SJSA1 (cell line): ENCODE results near the gene TRMT112. TPM values are rescaled to one million over a fixed set of nuclear protein-coding genes. Genes with fewer than 3 reads are reported as not detected.

Experiments
- DNase-seq, 2 experiments: peaks; one replicate each; pipeline ENCODE4 v3.0.0-alpha.2; 2015 to 2020; ENCODE audit warnings: low spot score in 2 of 2, low read depth in 1 of 2
- H3K27ac ChIP-seq: fragments of 250-450 bp; sonication (Bioruptor Pico); 2 replicates; pipeline ENCODE4 v1.5.1; 2020; ENCODE audit warnings: mild to moderate bottlenecking, moderate library complexity
- H3K27me3 ChIP-seq: fragments of 250-450 bp; sonication (Bioruptor Pico); replicated peaks from 2 replicates; pipeline ENCODE4 v1.5.1; 2020; ENCODE audit warnings: mild to moderate bottlenecking, moderate library complexity
- H3K36me3 ChIP-seq: fragments of 250-450 bp; sonication (Bioruptor Pico); 2 replicates; pipeline ENCODE4 v1.5.1; 2020; ENCODE audit warnings: mild to moderate bottlenecking
- H3K4me1 ChIP-seq: fragments of 250-450 bp; sonication (Bioruptor Pico); replicated peaks from 2 replicates; pipeline ENCODE4 v1.6.1; 2021; ENCODE audit warnings: mild to moderate bottlenecking
- H3K4me3 ChIP-seq: fragments of 250-450 bp; sonication (Bioruptor Pico); 2 replicates; pipeline ENCODE4 v1.5.1; 2020; ENCODE audit warnings: mild to moderate bottlenecking
- H3K9me3 ChIP-seq: fragments of 250-450 bp; sonication (Bioruptor Pico); replicated peaks from 2 replicates; pipeline ENCODE4 v1.5.1; 2020; ENCODE audit warnings: mild to moderate bottlenecking
- total RNA-seq: library from RNA; depleted of rRNA; stranded (reverse); fragments of >200 nt; shearing (Covaris generic); gene quantifications from 2 replicates; pipeline ENCODE4 v1.2.3, GENCODE V29; 2014

Gene TRMT112
- total RNA-seq, 1 experiment from 2014 or later = 506 TPM

DNA sequence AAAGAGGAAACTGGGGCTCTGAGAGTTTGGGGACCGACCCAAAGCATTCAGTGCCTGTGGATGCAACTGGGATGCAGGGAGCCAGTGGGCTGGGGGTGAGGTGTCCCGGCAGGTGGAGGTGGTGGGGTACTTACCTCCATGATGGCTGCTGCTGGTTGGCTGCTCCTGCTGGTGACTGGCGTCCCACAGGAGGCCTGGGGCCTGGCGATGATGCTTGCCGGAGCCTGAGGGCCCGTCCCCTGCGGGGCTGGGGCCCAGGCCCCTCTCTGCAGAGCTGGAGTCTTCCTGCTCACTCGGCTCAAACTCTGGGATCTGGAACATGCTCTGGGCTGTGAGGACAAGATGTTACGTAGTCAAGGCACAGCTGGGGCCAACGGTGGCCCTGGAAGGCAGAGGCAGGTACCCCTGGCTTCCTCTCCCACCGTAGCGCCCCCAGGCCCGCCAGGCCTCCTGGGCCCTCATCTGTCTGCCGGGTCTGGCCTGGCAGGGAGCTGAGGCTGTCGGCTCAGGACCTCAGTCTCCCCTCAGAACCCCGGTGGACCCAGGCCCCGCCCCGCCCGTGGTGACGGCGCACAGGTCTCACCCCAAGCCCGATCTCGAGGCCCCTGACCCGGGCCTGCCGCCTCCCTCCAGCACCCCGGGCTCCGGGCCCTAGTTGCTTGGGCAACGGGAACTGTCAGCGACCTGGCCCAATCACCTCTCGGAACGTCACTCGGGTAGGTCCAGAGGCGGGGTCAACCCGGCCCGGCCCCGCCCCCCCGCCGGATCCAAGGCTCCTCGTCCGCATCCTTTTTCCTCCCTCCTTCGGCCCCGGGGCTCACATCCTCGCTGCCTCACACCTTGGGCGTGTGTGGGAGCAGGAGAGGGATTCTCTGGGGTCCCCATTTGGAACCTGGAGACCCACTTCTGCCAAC lies 33.1 kb downstream of the TRMT112 start, which contains the start of gene BAD:
Gene BAD, minus strand, starts transcription at position 618 of the 914 bp plus-strand sequence. Its CDS starts 297 bp downstream, at position 321.
- Histone ChIP-seq H3K9me3 (no peaks in the 10 kb centered on the region), H3K27me3 (no peaks in the 10 kb centered on the region), H3K36me3 (peaks cover 25% of the 10 kb centered on the region), H3K27ac (peak within 1 kb of the TSS; percentile 77), H3K4me1 (peaks cover 20% of the 10 kb centered on the region), H3K4me3 (peak within 1 kb of the TSS; percentile 95)
- DNase-seq = peak; percentile 97

DNA sequence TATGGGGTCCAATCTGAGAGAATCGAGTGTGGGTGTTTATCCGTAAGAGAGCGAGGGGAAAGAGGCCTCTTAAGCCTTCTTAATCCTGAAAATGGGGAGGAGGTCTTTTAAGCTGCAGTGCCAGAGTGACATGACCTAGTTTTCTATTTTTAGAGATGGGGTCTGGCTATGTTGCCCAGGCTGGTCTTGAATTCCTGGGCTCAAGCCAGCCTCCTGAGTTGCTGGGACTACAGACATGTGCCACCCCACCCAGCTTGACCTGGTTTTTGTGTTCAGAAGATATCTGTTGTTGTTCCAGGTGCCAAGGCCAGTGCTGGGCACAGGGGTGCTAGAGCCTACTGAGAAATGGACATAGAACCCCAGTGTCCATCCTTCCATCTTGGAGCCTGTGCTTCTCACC lies 34.3 kb downstream of the TRMT112 start:
- Histone ChIP-seq H3K9me3 (no peaks in the 10 kb centered on the region), H3K4me3 (no peak overlapping the region), H3K27me3 (no peaks in the 10 kb centered on the region), H3K36me3 (peaks cover 34% of the 10 kb centered on the region), H3K4me1 (peaks cover 20% of the 10 kb centered on the region), H3K27ac (no peak overlapping the region)
- DNase-seq = no peak

DNA sequence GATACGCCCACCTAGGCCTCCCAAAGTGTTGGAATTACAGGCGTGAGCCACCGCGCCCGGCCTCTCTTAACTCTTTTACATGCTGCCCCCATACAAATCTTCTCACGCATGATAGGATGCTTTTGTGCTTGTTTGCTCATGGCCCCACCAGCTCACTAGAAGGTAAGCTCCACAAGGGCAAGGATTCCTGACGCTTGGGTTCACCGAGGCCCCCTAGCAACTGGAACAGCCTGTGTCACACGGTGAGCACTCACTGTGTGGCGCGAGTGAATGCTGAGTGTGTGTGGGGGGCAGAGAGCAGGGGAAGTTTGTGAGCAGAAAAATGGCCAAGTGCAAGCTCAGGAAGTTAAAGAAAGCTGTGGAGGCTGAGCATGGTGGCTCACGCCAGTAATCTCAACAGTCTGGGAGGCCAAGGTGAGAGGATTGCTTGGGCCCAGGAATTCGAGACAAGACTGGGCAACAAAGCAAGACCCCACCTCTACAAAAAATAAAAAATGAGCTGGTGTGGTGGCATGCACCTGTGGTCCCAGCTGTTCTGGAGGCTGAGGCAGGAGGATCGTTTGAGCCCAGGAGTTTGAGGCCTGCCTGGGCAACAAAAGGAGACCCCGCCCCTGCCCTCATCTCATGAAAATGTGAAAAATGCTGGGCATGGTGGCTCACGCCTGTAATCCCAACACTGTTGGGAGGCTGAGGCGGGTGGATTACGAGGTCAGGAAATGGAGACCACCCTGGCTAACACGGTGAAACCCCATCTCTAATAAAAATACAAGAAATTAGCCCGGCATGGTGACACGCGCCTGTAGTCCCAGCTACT lies 35.2 kb downstream of the TRMT112 start:
- H3K27ac ChIP-seq = no peak overlapping the region
- H3K4me3 ChIP-seq = no peak overlapping the region
- H3K9me3 ChIP-seq = no peaks in the 10 kb centered on the region
- no peak for DNase-seq
- H3K4me1 ChIP-seq = peaks cover 20% of the 10 kb centered on the region
- H3K36me3 ChIP-seq = peaks cover 43% of the 10 kb centered on the region
- H3K27me3 ChIP-seq = no peaks in the 10 kb centered on the region

DNA sequence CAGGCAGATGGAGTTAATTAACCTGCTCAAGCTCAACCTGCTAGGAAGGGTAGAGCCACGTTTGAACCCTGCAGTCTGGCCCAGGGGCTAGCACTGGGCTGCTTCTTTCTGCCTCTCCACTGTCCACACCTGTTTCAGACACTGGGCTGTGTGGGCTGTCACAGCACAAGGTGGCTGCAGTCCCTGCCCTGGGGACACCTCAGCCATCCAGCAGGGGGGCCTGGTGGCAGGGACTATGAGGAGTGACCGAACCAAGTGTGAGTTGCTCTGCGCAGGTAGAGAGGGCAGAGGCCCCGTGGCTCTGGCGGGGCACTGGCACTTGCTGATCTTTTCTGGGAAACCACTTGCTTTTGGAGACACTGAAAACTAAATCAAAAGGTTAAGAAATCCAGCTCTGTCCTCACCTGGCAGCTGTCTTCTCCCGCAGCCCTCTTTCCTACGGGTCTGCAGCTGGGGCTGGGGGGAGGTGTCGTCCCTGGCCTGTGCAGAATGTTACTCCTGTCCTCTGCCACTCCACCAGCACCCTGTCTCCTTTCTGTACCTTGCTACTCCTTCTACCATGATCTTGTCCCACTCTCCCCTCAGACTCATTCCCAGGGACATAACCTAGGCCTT lies 38.7 kb downstream of the TRMT112 start:
- Histone ChIP-seq H3K9me3 (no peaks in the 10 kb centered on the region), H3K27me3 (no peaks in the 10 kb centered on the region), H3K4me1 (peaks cover 5% of the 10 kb centered on the region), H3K36me3 (peaks cover 57% of the 10 kb centered on the region), H3K4me3 (no peak overlapping the region), H3K27ac (no peak overlapping the region)
- no peak for DNase-seq

DNA sequence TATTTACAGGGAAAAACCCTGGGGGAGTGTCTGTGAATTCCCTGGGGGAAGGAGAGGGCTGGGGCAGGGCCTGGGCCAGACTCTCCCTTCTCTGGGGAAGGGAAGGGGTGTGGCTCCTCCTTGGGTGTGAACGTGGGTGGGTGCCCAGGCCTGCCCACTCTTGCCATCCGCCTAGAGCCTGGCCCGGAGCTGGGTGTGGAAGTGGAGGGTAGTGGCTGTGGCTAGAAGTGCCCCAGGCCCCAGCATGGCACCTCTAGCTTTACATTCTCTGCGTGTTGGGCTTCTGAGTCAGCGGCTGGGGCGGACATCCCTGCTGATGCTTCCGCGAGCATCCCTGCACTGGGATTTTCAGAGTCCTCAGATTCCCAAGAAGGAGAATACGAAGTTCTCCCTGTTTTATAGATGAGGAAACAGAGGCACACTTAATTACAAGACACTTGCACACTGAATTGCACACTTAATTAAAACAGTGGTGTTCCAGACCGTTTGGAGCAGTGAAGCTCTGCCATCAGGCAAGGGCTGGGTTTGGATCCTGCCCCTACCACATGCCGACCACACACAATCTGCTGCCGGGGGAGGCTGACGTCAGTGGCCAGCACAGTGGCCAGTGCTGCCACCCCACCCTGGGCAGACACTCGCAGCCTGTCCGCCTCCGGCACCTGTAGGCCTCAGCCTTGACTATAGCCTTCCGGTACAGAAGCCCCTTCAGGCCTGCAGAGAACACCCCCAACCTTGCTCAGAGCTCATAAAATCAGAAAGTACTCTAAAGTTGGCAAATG lies 40.5 kb downstream of the TRMT112 start:
- DNase-seq = no peak
- H3K27ac ChIP-seq = no peak overlapping the region
- H3K4me3 ChIP-seq = no peak overlapping the region

DNA sequence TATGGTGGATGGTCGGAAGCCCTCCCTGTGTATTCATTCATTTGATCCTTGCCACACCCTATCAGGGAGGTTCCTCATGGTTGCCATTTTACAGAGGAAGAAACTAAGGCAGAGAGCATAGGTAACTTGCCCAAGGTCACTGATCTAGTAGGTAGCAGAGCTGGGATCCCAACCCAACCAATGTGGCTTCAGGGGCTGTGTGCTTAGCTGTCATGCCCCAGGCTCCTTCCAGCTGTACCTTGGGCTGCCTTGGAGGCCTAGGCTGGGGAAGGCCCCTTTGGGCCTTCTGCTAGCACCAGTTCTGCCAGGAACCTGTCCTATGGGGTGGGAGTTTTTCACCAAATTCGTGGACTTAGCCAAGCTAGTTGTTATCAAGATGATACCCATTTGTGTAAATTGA lies 41.5 kb downstream of the TRMT112 start:
- no peaks in the 10 kb centered on the region for H3K9me3 ChIP-seq
- no peak overlapping the region for H3K4me3 ChIP-seq
- peaks cover 7% of the 10 kb centered on the region for H3K4me1 ChIP-seq
- no peak for DNase-seq
- H3K27me3 ChIP-seq = no peaks in the 10 kb centered on the region
- H3K36me3 ChIP-seq = peaks cover 46% of the 10 kb centered on the region
- H3K27ac ChIP-seq = no peak overlapping the region

More for the DNA sequence above, 40.5 kb downstream of the TRMT112 start:
- peaks cover 47% of the 10 kb centered on the region for H3K36me3 ChIP-seq
- no peaks in the 10 kb centered on the region for H3K9me3 ChIP-seq
- peaks cover 2% of the 10 kb centered on the region for H3K4me1 ChIP-seq
- H3K27me3 ChIP-seq = no peaks in the 10 kb centered on the region

DNA sequence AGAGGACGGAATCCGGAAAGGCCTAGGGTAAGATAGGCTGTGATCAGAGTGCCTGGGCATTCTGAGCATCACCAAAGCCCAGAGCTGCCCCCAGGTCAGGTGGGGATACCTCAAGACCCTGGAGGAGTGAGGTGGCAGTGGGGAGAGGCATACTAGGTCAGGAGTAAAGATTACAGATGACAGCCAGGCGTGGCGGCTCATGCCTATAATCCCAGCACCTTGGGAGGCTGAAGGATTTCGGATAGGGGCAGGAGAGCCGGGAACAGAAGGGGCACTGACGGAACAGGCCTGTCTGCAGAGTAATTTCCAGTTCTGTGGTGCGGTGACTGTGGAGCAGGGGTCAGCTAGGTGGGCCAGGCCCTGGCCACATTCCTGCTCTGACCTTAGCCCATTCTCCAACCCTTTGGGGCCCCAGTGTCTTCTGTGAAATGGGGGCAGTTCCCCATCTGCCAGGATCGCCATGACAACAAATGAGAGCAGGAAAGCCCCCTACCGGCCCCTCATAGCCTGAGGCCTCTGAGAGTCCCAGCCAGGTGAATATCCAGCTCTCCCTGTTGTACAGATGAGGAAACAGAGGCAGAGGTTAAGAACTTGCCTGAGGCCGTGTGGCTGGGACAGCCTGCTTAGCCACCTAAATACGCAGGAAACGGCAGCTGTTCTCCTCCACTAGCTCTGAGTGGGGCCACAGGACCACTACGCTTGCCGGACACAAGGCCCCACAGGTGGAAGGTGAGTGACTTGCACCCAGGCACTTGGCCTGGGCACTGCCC lies 42.1 kb downstream of the TRMT112 start:
- peaks cover 50% of the 10 kb centered on the region for H3K36me3 ChIP-seq
- peaks cover 11% of the 10 kb centered on the region for H3K4me1 ChIP-seq
- no peaks in the 10 kb centered on the region for H3K27me3 ChIP-seq
- H3K27ac ChIP-seq = no peak overlapping the region
- DNase-seq = no peak
- H3K4me3 ChIP-seq = no peak overlapping the region
- no peaks in the 10 kb centered on the region for H3K9me3 ChIP-seq

DNA sequence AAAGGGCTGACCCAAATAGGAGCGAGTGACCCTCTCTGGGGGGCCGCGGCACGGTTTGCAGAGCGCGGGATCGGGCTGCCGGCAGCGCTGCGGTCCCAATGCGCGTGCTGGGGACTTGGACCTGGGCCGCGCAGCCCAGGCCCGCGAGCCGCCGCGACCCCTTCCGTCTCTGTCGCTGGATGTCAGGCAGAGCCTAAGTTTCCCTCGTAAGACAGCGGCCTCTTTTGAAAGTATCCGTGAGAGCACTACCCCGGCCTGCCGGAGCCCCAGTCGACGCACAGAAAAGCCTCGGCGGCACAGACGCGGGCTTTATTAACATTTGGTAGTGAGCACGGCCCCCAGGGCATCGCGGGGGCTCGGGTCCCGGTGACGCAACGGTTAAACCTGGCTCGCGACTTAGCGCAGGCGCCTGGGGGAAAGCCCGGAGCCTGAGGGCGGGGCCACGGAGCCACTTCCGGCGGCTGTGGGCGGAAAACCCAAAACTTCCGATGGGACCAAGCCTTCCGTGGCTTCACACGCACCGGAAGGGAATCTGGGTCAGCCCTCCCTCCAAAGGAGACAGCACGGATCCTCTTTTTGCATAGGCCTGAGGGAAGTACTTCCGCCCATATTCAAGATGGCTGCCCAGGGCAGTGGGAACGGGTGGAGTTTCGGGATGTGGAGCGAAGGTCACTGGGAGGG lies 47.7 kb downstream of the TRMT112 start:
- peak overlapping the region; percentile 49 for H3K4me3 ChIP-seq
- no peaks in the 10 kb centered on the region for H3K27me3 ChIP-seq
- DNase-seq = peak; percentile 100
- H3K9me3 ChIP-seq = no peaks in the 10 kb centered on the region
- H3K27ac ChIP-seq = peak overlapping the region; percentile 68
- H3K4me1 ChIP-seq = peaks cover 26% of the 10 kb centered on the region
- peaks cover 47% of the 10 kb centered on the region for H3K36me3 ChIP-seq

DNA sequence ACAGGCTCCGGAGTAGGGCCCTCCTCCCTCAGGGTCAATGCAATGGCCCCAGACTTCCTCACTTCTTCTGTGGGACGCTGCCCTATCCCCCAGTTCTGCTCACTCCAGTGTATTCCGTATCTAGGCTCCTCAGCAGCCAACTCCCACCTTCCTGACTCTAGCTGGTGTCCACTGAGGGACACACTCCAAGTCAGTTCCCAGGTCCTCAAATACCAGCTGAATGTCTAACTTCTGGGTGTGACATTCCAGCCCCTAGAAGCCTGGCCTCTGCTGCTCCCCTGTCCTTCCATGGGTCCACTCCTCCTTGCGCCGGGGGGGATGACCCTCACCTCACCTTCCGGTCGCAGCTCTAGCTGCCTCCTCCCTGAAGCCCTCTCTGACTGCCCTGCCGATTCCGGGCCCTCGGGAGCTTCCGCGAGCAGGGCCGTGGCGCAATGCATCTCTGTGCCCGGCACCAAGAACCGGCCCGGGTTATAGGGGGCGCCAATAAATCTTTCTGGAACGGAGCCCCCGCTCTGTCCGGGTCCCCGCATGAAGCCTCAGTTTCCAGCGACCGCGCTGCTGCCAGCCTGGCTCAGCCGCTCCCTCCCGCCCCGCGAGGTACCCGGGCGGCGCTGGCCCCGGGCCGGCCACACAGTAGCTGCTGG lies 48.3 kb downstream of the TRMT112 start:
- H3K27ac ChIP-seq = peak overlapping the region; percentile 68
- peaks cover 26% of the 10 kb centered on the region for H3K4me1 ChIP-seq
- peak overlapping the region; percentile 49 for H3K4me3 ChIP-seq
- no peaks in the 10 kb centered on the region for H3K9me3 ChIP-seq
- H3K27me3 ChIP-seq = no peaks in the 10 kb centered on the region
- peaks cover 54% of the 10 kb centered on the region for H3K36me3 ChIP-seq
- peak; percentile 73 to 83 for DNase-seq

DNA sequence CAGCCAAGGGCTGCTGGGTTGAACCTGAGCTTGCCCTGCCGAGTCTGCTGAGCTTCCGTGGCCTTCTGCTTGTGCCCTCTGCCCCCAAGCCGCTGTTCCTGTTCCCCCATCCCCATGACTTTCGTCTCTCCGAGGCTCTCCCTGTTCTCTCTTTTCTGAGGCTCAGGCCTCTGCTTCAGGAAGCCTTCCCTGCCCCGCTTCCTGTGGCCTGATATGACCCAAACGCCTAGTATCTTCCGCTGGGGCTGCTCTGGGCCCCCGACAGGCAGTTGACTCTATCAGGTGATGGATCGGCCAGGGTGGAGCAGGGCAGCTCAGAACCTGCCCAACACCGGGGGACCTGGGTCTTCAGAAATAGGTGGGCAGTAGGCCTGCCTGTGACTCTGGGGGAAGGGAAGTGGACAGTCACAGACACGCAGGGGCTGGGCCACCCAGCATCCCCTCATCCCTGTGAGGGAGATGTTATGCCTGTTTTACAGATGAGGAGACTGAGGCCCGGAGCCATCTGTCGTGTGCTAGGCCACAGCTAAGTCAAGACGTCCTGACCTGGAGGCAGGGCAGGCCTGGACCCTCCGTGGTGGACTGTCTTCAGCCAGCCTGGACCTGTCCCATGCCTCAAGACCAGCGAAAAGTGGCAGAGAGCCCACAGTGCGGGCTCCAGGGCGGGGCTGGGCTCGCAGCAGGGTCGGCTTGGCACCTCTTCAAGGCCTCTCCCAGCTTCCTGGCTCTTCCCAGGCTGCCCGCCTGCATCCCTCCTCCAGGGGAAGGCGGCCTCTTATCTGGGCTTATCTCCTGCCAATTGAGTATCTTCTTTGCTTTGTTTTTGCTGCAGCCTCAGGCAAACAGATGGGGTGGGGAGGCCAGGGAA lies 49.1 kb downstream of the TRMT112 start:
- no peaks in the 10 kb centered on the region for H3K9me3 ChIP-seq
- H3K36me3 ChIP-seq = peaks cover 62% of the 10 kb centered on the region
- peak overlapping the region; percentile 68 for H3K27ac ChIP-seq
- no peaks in the 10 kb centered on the region for H3K27me3 ChIP-seq
- DNase-seq = peak in 1 of 2 experiments; percentile 54
- peak overlapping the region; percentile 49 for H3K4me3 ChIP-seq
- peaks cover 34% of the 10 kb centered on the region for H3K4me1 ChIP-seq
